Measurements from ENCODE around the gene BOC. TPM values are rescaled to one million over a fixed set of nuclear protein-coding genes. Genes with fewer than 3 reads are reported as not detected.

BOC gene
- total and polyA plus RNA-seq, 2 donors (not counting 3 experiments of a cell fraction or from before 2014, with no cell fraction given) = 0.07 TPM; not detected in 1

- H3K9me3 ChIP-seq (replicated peaks; ENCODE audit: control insufficient read depth, insufficient read depth, low read length) = no peaks in the 10 kb centered on the region
- H3K4me3 ChIP-seq (replicated peaks in 1 of 3; ENCODE audit: insufficient read depth in 1 of 3, low read depth in 1 of 3, low read length in 3 of 3) = no peak overlapping the region
- BruUV-seq (replicated peaks) = no TSS peak
- no peaks in the 10 kb centered on the region for H3K9me1 ChIP-seq (replicated peaks; ENCODE audit: control insufficient read depth, extremely low read depth, insufficient read depth, low read length)
- no peaks in the 10 kb centered on the region for H4K20me1 ChIP-seq (replicated peaks; ENCODE audit: control insufficient read depth, extremely low read depth, insufficient read depth, low read length)
- no peak overlapping the region for H3K9ac ChIP-seq (replicated peaks; ENCODE audit: extremely low read depth, insufficient read depth, low read length)
- no peak overlapping the region for H3K4me2 ChIP-seq (ENCODE audit: insufficient read depth, low read length)
- DNase-seq (ENCODE audit: low read depth, low spot score) (no peak), FAIRE-seq (no peak)
- no peaks in the 10 kb centered on the region for H3K4me1 ChIP-seq (ENCODE audit: control insufficient read depth, extremely low read depth, insufficient read depth, low read length)
- intact Hi-C loops (cut with micrococcal nuclease) = no loop called here
- dilution Hi-C loops (cut with MboI; ENCODE audit: extremely low pct_ligation_motif_present, low sequenced_read_pairs) = no loop called here
- no peaks in the 10 kb centered on the region for H3K79me2 ChIP-seq (ENCODE audit: control insufficient read depth, insufficient read depth, low read length)
- POLR2A ChIA-PET = no interaction called here
- H3K36me3 ChIP-seq (ENCODE audit: control insufficient read depth in 2 of 2, extremely low read depth in 1 of 2, insufficient read depth in 2 of 2, low read length in 2 of 2) = no peaks in the 10 kb centered on the region
- no peak overlapping the region for H3K27ac ChIP-seq (ENCODE audit: insufficient read depth, low read depth, low read length)
- TF ChIP-seq POLR2AphosphoS5 (IDR thresholded peaks at IDR 0.05; ENCODE audit: insufficient read depth, low read depth, low read length) (no peak), MAX (IDR thresholded peaks at IDR 0.05; ENCODE audit: insufficient read depth, insufficient read length) (no peak), EZH2 (IDR thresholded peaks at IDR 0.05; ENCODE audit: borderline replicate concordance, low read depth, low read length, severe bottlenecking) (no peak), FOS (IDR thresholded peaks at IDR 0.05; ENCODE audit: borderline replicate concordance, insufficient read depth, low read length) (no peak), POLR2A (IDR thresholded peaks at IDR 0.05; ENCODE audit: low read depth, low read length) (no peak), CTCF (IDR thresholded peaks at IDR 0.05; ENCODE audit: extremely low read depth in 1 of 2, insufficient read depth in 1 of 2, low read depth in 1 of 2, low read length in 2 of 2) (no peak), MYC (IDR thresholded peaks at IDR 0.05; ENCODE audit: low read depth, low read length) (no peak), GATA2 (IDR thresholded peaks at IDR 0.05; ENCODE audit: insufficient read depth, insufficient read length, low read depth, low read length) (no peak), JUN (IDR thresholded peaks at IDR 0.05; ENCODE audit: borderline replicate concordance, insufficient read depth, insufficient read length, low read depth) (no peak)
- peaks cover 0 to 7% of the 10 kb centered on the region in 2 experiments for H3K27me3 ChIP-seq (ENCODE audit: control insufficient read depth in 2 of 2, insufficient read depth in 2 of 2, low read length in 2 of 2)
- CTCF ChIA-PET = interaction anchor here (0.6 kb wide), 1 partner anchor 78 kb away, joined by 3 read pairs; no protein-coding TSS in a partner anchor
- no peak overlapping the region for H2AFZ ChIP-seq (ENCODE audit: low read depth, low read length)
Measured at GRCh38 chr3:113166357-113166718, 45.0 kb upstream of the BOC start.

Measured in endothelial cell of umbilical vein (primary cell).